ENCODE results near the gene ACAD10.
"Not testable (repeated sequence)": the region's sequence is repeated elsewhere in the genome, so short reads cannot be mapped to it uniquely, and the experiment has no call there.

ACAD10 gene
- total RNA-seq = 23.7 to 36.4 reads per million in 2 donors

GRCh38 chr12:111685811-111686573 lies at the start of gene ACAD10, which contains the start of gene BRAP:
Gene ACAD10, plus strand, starts transcription at chr12:111686053. Its CDS starts 6,657 bp downstream, at chr12:111692710.
Gene BRAP, minus strand, starts transcription at chr12:111685956. Its CDS starts 164 bp downstream, at chr12:111685792.
- peak; percentile 87 for DNase-seq

GRCh38 chr12:111636209-111636945 lies 49.5 kb upstream of the ACAD10 start:
- no peak for DNase-seq

- no peak for DNase-seq
These were observed 47.3 kb upstream of the ACAD10 start for GRCh38 chr12:111638556-111638955.

- no peak for DNase-seq
These were observed 45.3 kb upstream of the ACAD10 start for GRCh38 chr12:111640506-111640905.

GRCh38 chr12:111642681-111643426 lies 43.0 kb upstream of the ACAD10 start:
- DNase-seq = no peak

- no peak for DNase-seq
These were observed 42.4 kb upstream of the ACAD10 start for GRCh38 chr12:111643427-111643826.

- DNase-seq = no peak
These were observed 40.4 kb upstream of the ACAD10 start for GRCh38 chr12:111645433-111645832.

- no peak for DNase-seq
These were observed 34.9 kb upstream of the ACAD10 start for GRCh38 chr12:111650912-111651311.

- not testable (repeated sequence) for DNase-seq
These were observed 33.3 kb upstream of the ACAD10 start for GRCh38 chr12:111652530-111652929.

GRCh38 chr12:111653596-111653995 lies 32.3 kb upstream of the ACAD10 start:
- DNase-seq = no peak

- no peak for DNase-seq
These were observed 30.5 kb upstream of the ACAD10 start for GRCh38 chr12:111655356-111655755.

- DNase-seq = no peak
These were observed 29.8 kb upstream of the ACAD10 start for GRCh38 chr12:111656016-111656415.

- no peak for DNase-seq
These were observed 21.4 kb upstream of the ACAD10 start for GRCh38 chr12:111664499-111664898.

- no peak for DNase-seq
These were observed 20.6 kb upstream of the ACAD10 start for GRCh38 chr12:111664961-111665865.

- no peak for DNase-seq
These were observed 13.0 kb upstream of the ACAD10 start for GRCh38 chr12:111672822-111673381.

GRCh38 chr12:111673503-111673902 lies 12.3 kb upstream of the ACAD10 start:
- no peak for DNase-seq

GRCh38 chr12:111677186-111677585 lies 8.7 kb upstream of the ACAD10 start:
- no peak for DNase-seq

- DNase-seq = not testable (repeated sequence)
These were observed 1.2 kb upstream of the ACAD10 start for GRCh38 chr12:111684485-111685198.

GRCh38 chr12:111685322-111685810 lies 487 bp upstream of the ACAD10 start:
- DNase-seq = no peak

GRCh38 chr12:111686574-111687105 lies 787 bp downstream of the ACAD10 start:
- no peak for DNase-seq

GRCh38 chr12:111687255-111687654 lies 1.4 kb downstream of the ACAD10 start:
- no peak for DNase-seq

All from T-helper 9 cell (primary cell).